ENCODE data around the gene TCFL5.
"Not testable (repeated sequence)": the region's sequence is repeated elsewhere in the genome, so short reads cannot be mapped to it uniquely, and the experiment has no call there.

Gene TCFL5

DNA sequence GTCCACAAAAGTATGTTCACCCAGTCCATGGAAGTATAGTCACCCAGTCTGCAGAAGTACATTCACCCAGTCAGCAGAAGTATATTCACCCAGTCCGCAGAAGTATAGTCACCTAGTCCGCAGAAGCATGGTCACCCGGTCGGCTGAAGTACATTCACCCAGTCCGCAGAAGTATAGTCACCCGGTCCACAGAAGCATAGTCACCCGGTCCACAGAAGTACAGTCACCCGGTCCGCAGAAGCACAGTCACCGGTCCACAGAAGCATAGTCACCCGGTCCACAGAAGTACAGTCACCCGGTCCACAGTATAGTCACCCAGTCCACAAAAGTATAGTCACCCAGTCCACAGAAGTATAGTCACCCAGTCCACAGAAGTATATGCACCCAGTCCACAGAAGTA is 8.8 kb downstream of the TCFL5 start:
- DNase-seq: no peak

DNA sequence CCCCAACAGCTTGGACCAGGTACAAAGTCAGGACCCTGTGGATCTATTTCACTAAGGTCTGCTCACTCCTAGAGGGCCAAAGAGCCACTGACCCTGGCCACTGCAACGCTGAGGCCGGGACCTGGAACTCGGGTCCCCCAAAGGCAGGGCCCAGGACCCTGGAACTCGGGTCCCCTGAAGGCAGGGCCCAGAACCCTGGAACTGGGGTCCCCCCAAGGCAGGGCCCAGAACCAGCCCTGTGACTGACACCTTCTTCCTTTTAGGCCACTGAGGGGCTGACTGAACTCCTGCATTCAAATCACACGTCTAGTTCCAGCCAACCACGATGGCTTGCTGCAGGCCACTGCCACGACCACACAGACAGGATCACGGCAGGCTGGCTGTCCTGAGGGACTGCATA is 9.4 kb downstream of the TCFL5 start:
- no peak for DNase-seq

DNA sequence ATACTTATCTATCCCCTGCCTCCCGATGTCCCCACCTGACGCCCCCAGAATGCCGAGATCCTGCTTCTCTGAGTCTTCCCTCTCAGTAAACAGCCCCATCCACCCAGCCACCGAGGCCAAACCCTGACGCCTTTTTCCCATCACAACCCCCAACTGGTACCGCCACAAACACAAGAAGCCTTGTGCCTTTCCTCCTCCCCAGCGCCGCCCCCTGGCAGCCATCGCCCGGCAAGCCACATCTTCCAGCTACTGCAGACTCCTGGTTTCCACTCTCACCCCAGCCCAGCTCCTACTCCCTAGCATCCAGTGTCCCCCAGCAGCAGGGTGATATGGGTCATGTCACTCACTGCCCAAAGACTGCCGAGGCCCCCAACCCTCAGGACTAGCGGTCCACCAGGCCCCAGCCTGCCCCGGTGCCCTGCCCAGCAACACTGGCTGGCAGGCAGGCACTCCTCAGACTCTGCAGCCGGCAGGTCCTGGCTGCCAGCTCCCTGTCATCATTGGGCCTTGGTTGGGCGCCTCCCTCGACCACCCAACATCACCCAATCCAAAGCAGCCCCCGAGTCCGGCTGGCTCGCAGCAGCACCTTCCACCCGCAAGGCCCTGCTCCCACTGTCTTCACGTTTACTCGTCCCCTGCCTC is 11.2 kb downstream of the TCFL5 start:
- DNase-seq: no peak

- no peak for DNase-seq
Observed at GRCh38 chr20:62849431-62849830, 12.2 kb downstream of the TCFL5 start.

DNA sequence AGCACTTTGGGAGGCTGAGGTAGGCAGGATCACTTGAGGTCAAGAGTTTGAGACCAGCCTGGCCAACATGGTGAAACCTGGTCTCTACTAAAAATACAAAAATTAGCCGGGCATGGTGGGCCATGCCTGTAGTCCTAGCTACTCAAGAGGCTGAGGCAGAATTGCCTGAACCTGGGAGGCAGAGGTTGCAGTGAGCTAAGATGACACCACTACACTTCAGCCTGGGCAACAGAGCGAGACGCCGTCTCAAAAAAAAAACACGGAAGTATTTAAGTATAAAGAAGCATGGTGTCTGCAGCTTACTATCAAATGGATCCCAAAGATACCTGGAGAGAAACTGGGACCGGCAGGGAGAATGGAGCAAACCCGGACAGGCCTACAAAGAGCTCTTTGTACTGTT is 12.7 kb downstream of the TCFL5 start:
- not testable (repeated sequence) for DNase-seq

- DNase-seq: no peak
Observed at GRCh38 chr20:62846166-62846890, 15.3 kb downstream of the TCFL5 start.

DNA sequence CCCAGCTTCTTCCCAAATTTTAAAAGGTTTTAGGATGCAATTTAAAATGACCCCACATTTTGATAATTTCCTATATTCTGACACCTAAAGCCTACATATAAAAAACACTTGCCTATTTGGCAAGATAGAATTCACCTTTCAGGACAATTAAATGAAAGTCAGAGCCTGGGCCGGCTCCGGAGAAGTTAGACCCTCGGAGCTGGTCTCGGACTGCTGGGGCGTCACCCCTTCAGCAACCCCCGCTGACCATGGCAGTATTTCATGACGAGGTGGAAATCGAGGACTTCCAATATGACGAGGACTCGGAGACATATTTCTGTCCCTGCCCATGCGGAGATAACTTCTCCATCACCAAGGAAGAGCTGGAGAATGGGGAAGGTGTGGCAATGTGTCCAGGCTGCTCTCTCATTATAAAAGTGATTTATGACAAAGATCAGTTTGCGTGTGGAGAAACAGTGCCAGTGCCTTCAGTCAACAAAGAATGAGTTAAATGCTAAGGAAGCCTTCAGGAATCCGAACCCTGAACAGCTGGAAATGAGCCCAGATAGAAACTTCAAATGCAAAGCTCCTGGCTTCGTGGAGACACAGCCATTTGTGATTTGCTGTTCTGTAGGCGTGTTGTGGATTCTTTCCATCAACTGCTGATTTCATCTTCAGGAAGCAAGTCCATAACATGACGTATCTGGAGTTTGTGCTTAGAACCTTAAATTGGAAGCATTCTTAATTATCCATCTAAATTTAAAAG is 16.0 kb downstream of the TCFL5 start:
- DNase-seq: no peak

DNA sequence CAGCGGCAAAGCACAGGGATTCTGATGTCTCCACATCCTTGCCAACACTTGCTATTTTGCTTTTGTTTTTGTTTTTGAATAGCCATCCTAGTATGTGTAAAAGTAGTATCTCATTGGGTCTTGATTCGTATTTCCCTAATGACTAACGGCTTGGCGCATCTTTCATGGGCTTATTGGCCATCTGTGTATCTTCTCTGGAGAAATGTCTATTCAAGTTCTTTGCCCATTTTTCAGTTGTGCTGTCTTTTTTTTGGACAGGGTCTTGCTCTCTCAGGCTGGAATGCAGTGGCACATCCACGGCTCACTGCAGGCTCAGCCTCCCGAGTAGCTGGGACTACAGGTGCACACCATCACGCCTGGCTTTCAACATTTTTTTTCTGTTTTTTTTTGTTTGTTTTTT is 17.4 kb downstream of the TCFL5 start:
- no peak for DNase-seq

DNA sequence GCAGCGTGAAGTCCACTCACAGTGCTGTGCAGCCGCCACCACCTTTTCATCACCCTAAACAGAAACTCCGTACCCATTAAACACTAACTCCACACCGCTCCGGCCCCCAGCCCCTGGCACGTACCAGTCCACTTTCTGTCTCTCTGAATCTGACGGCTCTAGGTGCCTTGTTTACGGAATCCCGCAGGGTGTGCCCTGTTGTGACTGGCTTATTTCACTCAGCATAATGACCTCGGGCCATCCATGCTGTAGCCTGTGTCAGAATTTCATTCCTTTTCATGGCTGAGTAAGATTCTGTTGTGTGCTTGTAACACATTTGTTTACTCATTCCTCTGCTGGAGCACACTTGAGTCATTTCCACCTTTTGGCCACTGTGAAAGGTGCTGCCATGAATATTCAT is 18.0 kb downstream of the TCFL5 start:
- DNase-seq: no peak

GRCh38 chr20:62841705-62842212 is 19.9 kb downstream of the TCFL5 start:
- no peak for DNase-seq

DNA sequence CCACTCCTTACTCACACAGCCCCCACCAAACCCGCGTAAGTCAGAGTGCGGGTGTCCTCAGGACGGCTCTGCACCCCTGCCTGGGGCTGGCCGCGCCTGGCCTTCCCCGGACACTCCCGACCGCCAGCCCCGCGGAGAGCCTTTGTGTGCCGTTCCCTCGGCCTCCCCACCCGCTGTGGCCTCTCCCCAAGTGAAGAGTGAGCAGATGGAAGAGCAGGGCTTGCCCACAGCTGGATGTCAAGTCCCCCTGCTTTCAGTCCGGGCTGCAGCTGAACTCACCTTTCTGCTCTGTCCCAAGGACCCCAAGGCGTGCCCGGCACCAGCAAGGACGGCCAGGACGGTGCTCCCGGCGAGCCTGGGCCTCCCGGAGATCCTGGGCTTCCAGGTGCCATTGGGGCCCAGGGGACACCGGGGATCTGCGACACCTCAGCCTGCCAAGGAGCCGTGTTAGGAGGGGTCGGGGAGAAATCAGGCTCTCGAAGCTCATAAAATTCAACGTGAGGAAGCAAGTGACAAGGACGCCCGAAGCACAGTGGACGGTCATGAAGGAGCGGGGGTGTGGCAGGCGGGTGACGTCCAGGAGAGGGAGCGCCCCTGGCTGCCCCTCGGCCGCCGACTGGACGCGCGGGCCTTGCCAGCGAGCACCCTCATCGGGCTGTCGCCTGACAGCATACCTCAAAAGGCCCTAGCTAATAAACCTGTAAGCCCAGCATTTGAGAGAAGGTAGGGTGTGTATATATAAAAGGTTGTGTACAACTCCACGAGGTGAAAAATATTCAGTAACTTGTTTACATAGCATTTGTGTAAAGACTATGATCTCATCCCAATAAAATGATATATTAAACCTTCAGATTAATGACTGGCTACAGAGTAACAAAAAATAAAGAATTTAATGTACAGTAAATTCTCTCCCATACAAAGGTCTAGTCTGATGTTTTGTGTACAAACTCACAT is 21.1 kb downstream of the TCFL5 start:
- DNase-seq: no peak

GRCh38 chr20:62839816-62840215 is 21.8 kb downstream of the TCFL5 start:
- DNase-seq: no peak

GRCh38 chr20:62839261-62839660 is 22.4 kb downstream of the TCFL5 start:
- no peak for DNase-seq

GRCh38 chr20:62838128-62838891 is 23.3 kb downstream of the TCFL5 start:
- DNase-seq: peak; percentile 48

DNA sequence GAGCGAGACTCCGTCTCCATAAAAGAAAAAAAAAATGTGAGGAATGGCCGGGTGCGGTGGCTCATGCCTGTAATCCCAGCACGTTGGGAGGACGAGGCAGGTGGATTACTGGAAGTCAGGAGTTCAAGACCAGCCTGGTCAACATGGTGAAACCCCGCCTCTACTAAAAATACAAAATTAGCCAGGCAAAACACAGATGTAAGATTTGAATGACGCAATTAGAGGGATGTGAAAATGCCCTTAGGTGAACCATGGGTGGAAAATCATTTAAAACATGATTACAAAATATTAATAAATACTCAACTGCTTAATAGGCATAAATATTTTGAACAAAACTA is 23.9 kb downstream of the TCFL5 start:
- no peak for DNase-seq

GRCh38 chr20:62836967-62837490 is 24.6 kb downstream of the TCFL5 start:
- no peak for DNase-seq

DNA sequence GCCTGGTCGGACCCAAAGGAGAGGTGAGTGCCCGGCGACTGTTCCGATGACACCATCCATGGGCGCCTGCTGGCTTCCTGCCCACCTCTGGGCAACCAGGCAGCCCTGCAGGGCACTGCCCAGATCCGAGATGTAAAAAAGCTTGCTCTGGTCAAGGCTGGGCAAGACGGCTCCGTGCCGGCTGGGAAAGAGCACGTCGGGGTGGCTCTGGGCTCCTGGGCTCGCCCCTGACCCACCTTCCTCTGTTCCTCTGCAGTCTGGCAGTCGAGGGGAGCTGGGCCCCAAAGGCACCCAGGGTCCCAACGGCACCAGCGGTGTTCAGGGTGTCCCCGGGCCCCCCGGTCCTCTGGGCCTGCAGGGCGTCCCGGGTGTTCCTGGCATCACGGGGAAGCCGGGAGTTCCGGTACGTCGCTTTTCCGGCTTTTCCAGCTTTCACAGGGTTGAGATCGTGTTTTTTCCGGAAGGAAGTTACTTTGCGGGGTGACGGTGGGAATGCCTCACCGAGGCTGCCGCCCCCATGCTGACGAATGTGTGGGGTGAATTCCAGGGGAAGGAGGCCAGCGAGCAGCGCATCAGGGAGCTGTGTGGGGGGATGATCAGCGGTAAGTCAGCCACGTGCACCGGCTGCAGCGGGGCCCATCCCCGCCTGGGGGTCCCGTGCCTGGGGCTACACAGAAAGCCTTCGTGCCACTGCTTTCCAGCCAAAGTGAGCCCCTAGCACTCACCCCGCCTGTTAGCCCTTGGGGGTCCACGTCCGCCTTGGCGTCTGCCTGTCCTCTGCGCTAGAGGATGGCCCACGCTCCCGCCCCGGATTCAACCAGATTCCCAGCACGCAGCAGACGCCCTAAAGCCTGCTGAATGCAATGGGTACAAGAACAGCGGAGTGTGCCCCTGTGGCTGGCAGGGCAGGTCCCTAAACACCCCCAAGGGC is 25.4 kb downstream of the TCFL5 start:
- DNase-seq: no peak

- no peak for DNase-seq
Observed at GRCh38 chr20:62834967-62835730, 26.5 kb downstream of the TCFL5 start.

DNA sequence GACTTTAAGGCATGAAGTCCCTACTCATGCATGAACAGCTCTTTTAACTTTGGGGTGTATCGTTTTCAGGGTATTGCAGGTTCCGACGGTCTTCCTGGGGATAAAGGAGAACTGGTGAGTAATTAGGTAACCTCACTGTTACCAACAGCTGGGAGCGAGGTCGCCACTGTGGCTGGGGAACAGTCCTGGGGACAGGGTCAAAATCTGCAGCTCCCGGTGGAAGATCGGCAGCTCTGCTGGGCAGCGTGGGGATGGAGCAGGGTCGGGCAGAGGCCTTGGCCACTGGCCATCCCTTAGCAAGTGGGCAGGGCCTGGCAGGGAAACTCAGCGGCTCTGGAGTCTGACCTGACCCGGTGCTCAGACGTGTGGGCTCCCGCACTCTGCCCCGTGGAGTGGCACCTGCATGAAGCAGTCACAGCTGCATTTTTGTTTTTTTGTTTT is 28.7 kb downstream of the TCFL5 start:
- no peak for DNase-seq
